Measurements from ENCODE around the gene TMPRSS11D. TPM values are rescaled to one million over a fixed set of nuclear protein-coding genes. Genes with fewer than 3 reads are reported as not detected.

Gene TMPRSS11D
- polyA plus RNA-seq, 1 donor from 2014 or later, result not detected

GRCh38 chr4:67776746-67777145 lies 107.1 kb downstream of the TMPRSS11D start:
- no peaks in the 10 kb centered on the region for H3K27me3 ChIP-seq (ENCODE audit: insufficient read depth, low read depth, low read length)
- TF ChIP-seq POLR2AphosphoS5 (IDR thresholded peaks at IDR 0.05) (no peak), TAF1 (IDR thresholded peaks at IDR 0.05; ENCODE audit: low read depth) (no peak), REST (IDR thresholded peaks at IDR 0.05; ENCODE audit: borderline replicate concordance) (no peak), EZH2 (IDR thresholded peaks at IDR 0.05; ENCODE audit: borderline replicate concordance, insufficient read depth, low read length, poor library complexity, severe bottlenecking) (no peak), EP300 (conservative IDR thresholded peaks at IDR 0.05; ENCODE audit: poor library complexity, severe bottlenecking) (no peak), RAD21 (conservative IDR thresholded peaks at IDR 0.05) (no peak), MXI1 (conservative IDR thresholded peaks at IDR 0.05; ENCODE audit: poor library complexity, severe bottlenecking) (no peak), SMC3 (conservative IDR thresholded peaks at IDR 0.05; ENCODE audit: poor library complexity) (no peak), CTCF (IDR thresholded peaks at IDR 0.05; ENCODE audit: poor library complexity, severe bottlenecking) (no peak)
- H3K79me2 ChIP-seq (replicated peaks; ENCODE audit: insufficient read depth, low read length), result no peaks in the 10 kb centered on the region
- no peak overlapping the region for H3K4me2 ChIP-seq (ENCODE audit: low read length)
- H2AFZ ChIP-seq (ENCODE audit: low read depth, low read length), result no peak overlapping the region
- H3K9ac ChIP-seq (ENCODE audit: low read length), result no peak overlapping the region
- H3K9me3 ChIP-seq (ENCODE audit: low read length), result no peaks in the 10 kb centered on the region
- no peaks in the 10 kb centered on the region for H4K20me1 ChIP-seq (ENCODE audit: insufficient read depth)
- H3F3A ChIP-seq (ENCODE audit: insufficient read depth, low read length, poor library complexity, severe bottlenecking), result no peaks in the 10 kb centered on the region
- no peaks in the 10 kb centered on the region for H3K36me3 ChIP-seq (ENCODE audit: insufficient read depth, low read length)
- H3K27ac ChIP-seq (ENCODE audit: low read length), result no peak overlapping the region
- H3K4me3 ChIP-seq (ENCODE audit: low read length), result no peak overlapping the region
- no peaks in the 10 kb centered on the region for H3K9me2 ChIP-seq (ENCODE audit: insufficient read depth, low read length)

Other genes with a start within 250 kb of the TMPRSS11D start
- gene UBA6, start 182.8 kb downstream of the TMPRSS11D start, polyA plus RNA-seq, result 126 and 145 TPM in 2 replicates
- not detected in 2 replicates for gene GNRHR, start 129.6 kb downstream of the TMPRSS11D start, polyA plus RNA-seq
- gene TMPRSS11A, start 79.5 kb upstream of the TMPRSS11D start, polyA plus RNA-seq, result not detected in 2 replicates
- gene TMPRSS11F, start 245.9 kb upstream of the TMPRSS11D start, polyA plus RNA-seq, result not detected in 2 replicates